ENCODE results near the gene RASSF8.

RASSF8 gene

DNA sequence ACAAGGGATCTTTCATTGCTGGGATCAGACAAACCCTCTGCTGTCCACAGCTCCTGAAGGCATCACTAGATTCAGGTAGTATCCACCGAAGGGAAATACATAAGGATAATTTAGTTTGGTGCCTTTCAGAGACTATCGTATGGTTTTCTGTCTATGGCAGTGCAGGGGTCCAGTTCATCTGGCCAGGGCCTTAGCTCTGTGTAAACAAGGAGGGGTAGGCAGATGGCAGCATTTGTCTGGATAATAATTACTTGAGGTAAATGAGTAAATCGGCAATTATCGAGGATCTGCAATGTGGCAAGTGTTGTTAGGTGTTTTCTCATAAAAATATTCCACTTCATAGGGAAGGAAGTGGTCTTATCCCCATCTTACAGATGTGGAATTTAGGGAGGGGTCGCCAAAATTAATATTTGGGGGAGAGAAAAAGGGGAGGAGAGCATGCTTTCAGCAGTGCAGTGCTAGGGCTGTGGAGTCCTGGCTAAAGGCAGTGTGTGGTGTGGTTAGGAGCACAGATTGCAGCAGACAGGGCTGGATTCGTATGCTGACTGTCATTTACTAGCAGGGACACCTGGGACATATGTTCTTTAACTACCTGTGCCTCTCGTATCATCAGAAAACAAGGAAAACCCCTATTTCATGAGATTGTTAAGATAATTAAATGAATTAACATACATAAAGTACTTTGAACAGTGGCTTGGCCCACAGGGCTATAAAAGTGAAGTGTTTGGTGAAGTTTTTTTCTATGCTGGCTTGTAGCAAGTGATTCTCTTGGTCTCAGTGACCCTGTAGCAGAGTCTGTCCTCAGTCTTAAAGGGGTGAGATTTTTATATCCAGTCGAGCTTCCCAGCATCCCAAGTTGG lies 27.1 kb downstream of the RASSF8 start:
- intact Hi-C loops (cut with DNase I), result no loop called here
- no peak for DNase-seq

DNA sequence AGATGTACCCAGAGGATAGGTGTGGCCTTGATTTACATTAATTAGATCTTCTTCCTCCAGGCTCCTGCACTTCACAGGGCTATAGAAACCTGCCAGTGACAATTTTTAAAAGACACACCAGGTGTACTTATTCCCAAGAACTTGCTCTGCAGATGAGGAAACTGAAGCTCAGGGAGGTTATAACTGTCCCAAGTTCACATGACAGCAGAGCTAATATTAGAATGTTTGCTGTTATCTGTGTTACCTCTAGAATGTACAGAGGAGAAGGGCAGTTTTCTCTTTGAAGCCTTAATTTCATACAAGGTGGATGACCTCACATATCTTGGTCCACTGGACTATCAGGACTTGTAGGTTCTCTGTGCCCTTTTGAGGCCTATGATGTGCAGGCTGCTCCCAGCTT lies 27.7 kb downstream of the RASSF8 start:
- DNase-seq, result no peak
- intact Hi-C loops (cut with DNase I), result no loop called here

DNA sequence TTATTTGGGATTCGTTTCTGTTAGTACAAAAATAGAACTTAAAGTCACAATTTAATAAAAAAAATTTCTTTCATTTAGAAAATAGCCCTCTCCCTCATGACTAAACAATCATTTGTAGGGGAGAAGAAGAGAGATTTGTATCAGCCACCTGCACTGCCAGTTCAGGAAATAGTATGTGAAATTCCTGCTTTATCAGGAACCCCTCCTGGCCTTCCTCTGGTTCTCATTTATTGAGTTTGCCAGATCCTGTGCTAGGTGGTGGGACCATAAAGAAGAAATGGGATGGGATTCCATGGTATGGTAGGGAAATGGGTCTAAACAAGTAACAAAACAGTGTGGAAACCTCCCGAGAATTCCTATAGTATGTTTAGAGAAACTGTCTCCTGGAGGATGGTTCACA lies 30.0 kb downstream of the RASSF8 start:
- DNase-seq, result no peak
- intact Hi-C loops (cut with DNase I), result no loop called here

DNA sequence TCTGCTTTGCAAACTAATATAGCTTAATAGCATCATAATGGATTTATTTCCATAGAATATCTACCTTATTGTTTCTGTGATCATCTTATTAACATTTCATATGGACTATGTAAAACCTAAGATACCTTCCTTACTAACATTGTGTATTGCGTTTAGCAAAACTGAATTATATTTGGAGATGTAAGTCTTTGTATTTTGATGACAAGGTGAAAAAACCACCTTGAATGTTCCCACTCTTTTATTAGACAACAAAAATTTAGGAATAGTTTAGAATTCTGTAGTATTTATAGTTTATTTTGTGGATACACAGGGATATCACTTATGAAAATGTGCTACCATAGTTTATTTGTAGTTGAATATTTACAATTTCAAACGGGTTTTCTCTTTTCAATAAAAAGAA lies 32.0 kb downstream of the RASSF8 start:
- intact Hi-C loops (cut with DNase I), result no loop called here
- no peak for DNase-seq

DNA sequence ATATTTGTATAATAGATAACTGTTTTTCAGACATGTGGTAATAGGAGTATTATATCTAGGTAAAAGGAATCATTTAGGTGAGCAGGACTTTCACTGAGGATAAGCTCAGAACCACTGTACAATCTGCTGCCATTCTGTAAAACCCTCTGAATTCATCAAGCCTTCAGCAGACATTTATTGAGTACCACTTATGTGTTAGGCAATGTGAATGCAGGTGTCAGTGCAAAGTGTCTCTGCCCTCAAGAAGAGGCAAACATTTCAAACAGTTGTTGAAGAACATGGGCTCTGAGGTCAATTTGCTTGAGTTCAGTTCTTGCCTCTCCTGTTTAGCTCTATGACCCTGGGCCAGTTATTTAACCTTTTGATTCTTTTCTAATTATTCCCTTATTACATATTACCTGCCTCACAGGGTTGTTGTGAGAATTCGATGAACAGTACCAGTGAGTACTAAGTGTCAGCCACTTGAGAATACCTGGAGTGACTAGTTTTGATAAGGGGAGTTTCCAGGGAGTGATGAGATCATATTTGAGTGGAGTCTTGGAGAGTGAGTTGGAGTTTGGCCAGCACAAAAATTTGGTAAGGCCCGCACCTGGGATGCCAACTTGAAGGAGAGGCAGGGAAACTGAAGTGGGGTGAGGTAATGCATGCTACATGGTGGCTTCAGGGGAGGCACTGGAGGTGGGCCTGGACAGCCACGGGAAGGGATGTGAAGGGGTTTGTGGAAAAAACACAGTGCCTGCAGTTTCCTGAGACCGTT lies 33.7 kb downstream of the RASSF8 start:
- intact Hi-C loops (cut with DNase I), result no loop called here
- no peak for DNase-seq

DNA sequence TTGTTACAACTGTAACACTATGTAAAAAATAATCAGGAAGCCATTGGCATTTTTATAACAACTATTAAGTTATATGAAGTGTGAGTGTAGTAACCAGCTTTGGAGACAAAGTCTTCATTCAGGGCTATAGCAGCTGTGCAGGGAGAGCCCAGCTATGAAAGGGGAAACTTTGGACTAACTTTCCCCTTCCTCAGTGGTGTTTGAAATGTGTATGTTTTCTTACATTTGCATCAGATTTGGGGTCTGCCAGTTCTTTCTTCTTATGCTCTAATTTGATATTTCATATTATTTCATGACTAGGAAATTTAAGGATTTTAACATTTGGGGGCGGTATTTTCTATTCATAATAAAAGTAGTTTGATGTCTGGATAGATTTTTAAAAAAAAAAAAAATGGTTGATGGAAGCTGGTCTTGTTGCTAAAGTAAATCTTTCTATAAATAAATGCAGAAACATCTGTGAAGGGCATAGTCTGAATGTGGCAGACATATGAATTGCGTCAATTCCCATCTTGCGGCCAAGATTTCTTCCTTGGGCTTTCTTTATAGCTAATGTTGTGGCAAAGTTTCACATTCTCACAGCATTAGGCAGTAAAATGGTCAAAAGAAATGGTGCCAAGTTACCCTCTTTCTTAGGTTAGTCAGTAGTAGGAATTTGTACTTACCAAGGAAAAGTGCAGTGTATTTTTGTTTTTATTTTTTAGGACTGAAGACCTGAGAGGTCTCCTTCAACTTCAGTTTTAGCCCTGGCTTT lies 35.6 kb downstream of the RASSF8 start:
- no peak for DNase-seq
- intact Hi-C loops (cut with DNase I), result no loop called here

DNA sequence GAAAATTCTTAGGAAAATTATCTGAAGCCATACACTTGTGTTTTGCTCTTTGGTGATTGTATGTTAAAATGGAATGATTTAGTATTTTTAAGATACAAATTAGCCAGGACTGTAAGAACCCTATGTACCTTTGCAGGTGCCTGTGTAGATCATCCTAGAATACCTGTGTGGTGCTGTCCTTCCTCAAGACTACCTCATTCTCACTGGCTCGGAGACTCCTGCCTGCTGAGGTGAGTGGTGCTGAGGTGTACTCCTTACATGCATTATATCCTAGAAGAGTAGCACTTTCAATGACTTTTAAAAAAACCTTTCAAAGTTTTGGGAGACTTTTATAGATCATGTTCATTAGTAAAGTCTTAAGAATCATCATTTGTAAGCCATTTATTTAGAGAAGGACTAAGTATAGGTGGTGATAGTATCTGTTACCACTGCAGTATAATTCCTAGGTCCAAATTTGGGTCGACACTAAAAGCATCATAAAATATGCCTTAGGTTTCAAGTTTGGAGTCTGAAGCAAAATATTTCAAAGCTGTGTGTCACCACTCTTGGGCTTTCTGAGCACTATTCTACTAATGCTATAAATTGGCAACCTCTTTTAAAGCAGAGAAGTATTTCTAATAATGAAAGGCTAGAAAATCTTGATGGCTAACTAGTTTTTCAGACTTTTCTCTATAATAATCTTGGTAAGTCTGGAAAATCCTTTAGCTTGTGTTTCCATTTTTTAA lies 36.6 kb downstream of the RASSF8 start:
- intact Hi-C loops (cut with DNase I), result no loop called here

DNA sequence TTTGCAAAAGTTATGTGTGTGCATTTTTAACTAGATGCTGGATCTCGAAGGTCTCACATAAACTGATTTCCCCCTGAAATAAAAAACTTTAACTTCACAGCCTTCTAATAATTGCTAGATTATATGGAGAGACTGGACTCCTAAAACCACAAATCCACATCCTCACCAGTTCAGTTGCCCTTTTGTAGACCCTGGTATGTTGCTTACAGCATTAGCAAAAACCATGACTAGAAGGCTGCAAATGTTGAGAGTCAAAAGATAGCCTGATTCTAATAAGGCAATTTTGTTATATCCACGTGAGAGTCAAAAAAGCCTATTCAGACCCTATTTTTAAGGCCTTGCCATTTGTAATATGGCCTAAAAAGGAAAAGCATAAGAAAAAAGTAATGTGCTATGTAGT lies 37.4 kb downstream of the RASSF8 start:
- no peak for DNase-seq
- intact Hi-C loops (cut with DNase I), result no loop called here

More for the DNA sequence above, 36.6 kb downstream of the RASSF8 start:
- no peak for DNase-seq

DNA sequence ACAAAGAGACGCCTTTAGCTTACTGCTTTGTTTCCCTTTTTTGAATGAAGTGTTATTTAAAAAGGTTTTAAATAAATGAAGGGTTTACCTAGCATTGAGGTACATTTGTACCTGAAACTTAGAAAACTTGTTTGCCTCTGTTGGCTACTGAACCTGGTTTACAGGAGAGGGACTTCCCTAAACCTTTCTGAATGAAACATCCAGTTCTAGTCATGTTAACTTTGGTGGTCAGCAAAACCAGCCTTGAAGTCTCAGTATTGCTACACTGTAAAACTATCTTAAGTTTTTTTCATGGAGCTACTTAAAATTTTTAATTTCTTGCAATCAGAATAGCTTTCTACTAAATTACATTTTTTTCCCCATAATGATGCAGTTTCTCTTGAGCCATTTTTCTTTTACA lies 38.2 kb downstream of the RASSF8 start:
- intact Hi-C loops (cut with DNase I), result no loop called here
- no peak for DNase-seq

DNA sequence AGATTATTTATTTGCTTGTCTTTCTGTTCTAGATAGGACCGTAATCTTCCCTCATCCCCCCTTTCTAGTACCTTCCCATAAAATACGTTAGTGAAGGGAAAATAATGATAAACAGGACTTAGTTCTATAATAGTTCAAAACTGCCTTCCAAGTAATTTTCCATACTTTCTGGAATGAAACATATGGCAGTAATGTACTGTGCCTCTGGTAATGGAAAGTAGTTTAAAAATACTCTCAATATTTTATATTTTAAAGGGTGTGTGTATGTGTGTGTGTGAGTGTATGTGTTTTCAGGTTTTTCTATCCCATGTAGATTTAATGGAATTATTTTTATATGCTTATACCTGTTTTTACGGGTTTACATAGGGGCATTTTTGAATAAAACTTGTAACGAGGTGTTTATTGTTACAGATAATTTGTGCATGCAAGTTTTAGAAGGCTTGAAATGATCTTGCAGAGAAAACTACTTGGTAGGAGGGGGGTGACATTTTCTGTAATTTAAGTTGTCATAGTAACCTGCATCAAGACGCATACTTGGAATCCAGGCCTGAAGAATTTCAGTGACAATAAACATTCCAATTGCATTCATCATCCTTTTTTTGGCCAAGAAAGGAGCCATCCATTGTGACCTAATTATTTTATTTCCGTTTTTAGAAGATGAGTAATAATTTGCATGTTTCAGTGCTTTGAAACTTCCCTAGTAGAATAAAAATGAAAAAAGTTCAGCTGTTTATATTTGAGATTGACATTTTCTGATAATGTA lies 38.9 kb downstream of the RASSF8 start:
- DNase-seq, result no peak

DNA sequence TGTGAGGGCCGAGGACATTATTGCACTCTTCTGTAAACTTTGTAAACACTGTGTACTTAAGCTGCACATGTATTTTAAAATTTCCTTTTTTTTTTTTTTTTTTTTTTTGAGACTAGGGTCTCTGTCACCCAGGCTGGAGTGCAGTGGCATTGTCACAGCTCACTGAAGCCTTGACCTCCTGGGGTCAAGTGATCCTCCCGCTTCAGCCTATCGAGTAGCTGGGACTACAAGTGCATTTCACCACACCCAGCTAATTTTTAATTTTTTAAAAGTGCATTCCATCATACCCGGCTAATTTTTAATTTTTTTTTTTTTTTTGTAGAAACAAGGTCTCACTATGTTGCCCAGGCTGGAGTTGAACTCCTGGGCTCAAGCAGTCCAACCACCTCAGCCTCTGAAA lies 42.4 kb downstream of the RASSF8 start:
- no peak for DNase-seq
- intact Hi-C loops (cut with DNase I), result no loop called here

More for the DNA sequence above, 38.9 kb downstream of the RASSF8 start:
- intact Hi-C loops (cut with DNase I), result no loop called here

DNA sequence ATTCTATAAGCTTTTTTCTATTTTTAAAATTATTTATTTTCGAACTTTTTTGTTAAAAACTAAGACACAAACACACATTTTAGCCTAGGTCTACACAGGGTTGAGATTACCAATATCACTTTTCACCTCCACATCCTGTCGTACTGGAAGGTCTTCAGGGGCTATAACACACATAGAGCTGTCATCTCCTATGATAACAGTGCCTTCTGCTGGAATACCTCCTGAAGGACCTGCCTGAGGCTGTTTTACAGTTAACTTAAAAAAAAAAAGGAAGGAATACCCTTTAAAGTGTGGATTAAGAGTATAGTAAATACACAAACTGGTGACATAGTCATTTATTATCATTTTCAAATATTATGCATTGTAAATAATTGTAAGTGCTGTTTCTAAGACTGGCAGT lies 43.0 kb downstream of the RASSF8 start:
- intact Hi-C loops (cut with DNase I), result no loop called here
- DNase-seq, result no peak

DNA sequence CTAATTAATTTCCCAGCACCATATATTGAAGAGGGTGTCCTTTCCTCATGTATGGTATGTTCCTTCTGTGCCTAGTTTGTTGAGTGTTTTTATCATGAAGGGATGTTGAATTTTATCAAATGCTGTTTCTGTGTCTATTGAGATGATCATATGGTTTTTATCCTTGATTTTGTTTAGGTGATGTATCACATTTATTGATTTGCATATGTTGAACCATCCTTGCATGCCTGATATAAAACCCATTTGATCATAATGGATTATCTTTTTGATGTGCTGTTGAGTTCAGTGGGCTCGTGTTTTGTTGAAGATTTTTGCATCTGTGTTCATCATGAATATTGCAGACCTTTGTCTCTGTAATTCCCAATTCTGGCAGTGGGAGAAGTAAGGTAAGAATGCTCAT lies 44.6 kb downstream of the RASSF8 start:
- intact Hi-C loops (cut with DNase I), result no loop called here
- DNase-seq, result no peak

DNA sequence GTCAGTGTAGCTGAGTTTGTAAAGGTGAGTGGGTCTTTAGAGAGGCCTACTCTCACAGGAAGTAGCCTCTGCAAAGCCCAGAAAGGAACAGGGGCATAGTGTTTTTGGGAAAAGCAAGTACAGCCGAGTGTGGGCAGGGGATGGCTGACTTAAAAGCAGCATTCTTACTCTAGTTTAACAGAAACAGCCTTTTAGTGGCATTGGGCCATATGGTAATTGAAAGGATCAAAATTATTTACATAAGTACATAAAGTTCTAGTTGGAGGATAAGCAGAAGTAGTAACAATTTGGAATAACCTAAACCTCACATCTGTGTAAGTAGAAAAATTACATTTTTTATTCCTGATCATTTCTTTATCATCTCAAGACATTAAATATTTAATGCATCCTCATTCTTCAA lies 49.1 kb downstream of the RASSF8 start:
- intact Hi-C loops (cut with DNase I), result no loop called here
- DNase-seq, result no peak

DNA sequence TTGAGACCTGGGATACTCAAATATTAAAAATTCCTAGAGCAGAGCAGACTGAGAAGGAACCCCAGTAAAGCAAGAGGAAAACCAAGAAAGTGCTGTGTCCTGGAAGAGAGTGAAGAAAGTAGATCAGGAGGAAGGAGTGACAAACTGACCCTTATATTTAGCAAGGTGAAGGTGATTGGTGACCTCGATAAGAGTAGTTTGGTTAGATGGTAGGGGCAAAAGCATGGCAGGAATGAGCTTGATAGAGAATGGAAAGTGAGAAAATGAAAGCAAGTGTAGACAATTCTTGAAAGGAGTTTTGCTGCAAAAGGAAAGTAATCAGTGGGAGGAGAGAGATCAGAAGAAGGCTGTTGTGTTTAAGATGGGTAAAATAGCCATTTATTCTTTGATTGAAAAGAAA lies 51.1 kb downstream of the RASSF8 start:
- no peak for DNase-seq
- intact Hi-C loops (cut with DNase I), result no loop called here

DNA sequence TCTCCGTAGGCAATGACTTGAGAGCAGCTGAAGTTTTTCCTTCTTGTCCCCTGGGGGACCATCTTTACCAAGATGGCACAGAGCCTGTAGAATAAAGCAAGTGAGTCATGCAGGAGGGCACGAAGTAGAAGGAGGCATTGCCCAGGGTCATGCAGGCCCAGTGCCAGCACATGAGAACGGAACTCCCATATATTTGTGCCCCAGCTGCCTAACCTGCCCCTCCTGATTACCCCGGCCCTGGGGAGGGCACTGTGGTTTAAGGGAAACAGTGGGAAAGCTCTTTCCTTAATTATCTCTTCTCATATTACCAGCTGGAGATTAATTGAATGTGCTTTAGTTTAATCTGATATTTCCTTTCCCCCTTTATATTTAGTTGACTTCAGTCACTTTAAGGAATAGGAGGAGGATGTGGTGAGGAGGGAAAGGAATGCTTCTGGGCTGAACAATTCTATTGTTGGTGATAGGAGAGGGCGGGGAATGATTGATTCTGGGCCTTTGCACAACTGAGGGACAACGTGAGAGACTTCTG lies 51.9 kb downstream of the RASSF8 start:
- intact Hi-C loops (cut with DNase I), result no loop called here
- no peak for DNase-seq

DNA sequence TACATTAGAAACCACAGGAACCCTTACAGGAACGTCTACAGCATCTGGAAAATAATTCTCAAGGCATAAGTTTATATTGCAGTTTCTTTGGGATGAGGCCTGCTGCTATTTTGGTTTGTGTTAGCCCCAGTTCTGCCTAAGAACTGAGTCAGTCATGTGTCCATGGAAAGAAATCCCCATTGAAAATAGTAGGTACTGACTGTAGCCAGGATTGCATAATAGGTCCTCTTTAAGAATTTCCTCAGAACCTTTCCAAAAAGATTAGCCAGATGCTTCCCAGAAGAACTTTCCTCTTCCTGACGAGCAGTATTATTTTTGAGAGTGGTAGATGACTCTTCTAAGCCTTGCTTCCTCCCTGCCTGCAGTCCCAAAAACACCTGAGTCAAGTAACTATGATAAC lies 52.6 kb downstream of the RASSF8 start:
- intact Hi-C loops (cut with DNase I), result no loop called here
- DNase-seq, result no peak

DNA sequence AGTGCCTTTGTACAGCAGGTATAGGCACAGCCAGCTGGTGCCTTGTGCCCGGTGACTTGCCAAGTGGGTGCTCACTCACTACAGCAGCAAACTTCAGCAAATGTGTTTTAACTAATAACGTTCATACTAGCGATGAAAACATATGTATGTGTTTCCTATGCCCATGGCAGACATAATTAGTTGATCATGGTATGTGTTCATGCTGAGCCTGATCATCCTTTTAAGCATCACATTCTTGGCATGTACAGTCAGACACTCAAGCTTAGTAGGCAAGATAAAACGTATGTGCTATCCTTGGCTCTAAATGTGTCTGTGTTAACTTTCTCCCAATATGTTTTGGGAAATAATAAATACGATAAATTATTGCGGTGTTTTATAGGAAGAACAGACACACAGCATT lies 55.6 kb downstream of the RASSF8 start:
- no peak for DNase-seq
- intact Hi-C loops (cut with DNase I), result no loop called here
